ENCODE measurements around the gene MGST1. TPM values are rescaled to one million over a fixed set of nuclear protein-coding genes. Genes with fewer than 3 reads are reported as not detected.
A peak's percentile ranks its signal among the peaks of the same experiment; 100 is the strongest.

MGST1 gene
- total and polyA plus RNA-seq, 4 donors = 134 to 756 (median 415) TPM

DNA sequence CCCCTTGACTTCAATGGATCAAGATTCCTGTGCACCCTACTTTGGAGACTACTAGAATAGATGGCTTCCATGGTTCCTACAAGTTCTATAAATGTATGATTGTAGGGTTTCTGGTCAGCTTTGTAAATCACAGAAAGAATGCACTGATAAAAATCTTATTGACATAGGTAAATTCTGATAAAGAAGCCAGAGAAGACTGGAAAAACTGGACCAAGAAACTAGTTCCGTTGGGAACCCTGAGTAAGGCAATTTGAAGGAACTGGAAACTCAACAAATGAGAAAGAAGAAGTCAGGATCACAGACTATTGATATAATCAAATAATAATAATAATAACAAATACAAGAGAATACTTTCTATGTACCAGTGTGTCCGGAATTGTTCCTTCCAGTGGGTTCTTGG lies 15.4 kb upstream of the MGST1 start:
- 70 to 89% methylated on average over 2 of the region's 2 CpGs for WGBS, 2 donors
- no peak for ATAC-seq (ENCODE audit: insufficient read depth, low FRiP score)
- TF ChIP-seq, protein P1, sequence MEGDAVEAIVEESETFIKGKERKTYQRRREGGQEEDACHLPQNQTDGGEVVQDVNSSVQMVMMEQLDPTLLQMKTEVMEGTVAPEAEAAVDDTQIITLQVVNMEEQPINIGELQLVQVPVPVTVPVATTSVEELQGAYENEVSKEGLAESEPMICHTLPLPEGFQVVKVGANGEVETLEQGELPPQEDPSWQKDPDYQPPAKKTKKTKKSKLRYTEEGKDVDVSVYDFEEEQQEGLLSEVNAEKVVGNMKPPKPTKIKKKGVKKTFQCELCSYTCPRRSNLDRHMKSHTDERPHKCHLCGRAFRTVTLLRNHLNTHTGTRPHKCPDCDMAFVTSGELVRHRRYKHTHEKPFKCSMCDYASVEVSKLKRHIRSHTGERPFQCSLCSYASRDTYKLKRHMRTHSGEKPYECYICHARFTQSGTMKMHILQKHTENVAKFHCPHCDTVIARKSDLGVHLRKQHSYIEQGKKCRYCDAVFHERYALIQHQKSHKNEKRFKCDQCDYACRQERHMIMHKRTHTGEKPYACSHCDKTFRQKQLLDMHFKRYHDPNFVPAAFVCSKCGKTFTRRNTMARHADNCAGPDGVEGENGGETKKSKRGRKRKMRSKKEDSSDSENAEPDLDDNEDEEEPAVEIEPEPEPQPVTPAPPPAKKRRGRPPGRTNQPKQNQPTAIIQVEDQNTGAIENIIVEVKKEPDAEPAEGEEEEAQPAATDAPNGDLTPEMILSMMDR (IDR thresholded peaks at IDR 0.05; ENCODE audit: control extremely low read depth, extremely low read depth) = no peak

DNA sequence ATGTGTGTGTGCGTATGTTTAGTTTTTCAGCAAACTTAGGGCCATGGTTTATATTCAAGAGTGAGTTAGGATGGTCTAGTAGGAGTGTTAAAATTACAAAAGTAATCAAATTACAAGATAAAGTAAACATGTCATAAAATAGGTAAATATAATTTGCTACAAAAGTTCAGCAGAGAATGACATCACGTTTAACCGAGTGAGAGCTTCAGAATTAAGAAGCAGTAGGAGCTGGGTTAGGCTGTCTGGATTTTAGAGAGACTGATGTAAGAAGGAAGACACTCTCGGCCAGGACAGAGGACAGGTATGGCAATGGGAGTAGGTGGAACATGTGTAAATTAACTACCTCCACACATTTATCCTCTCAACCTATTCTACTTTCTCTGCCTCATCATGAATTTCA lies 11.6 kb upstream of the MGST1 start:
- ATAC-seq (ENCODE audit: insufficient read depth, low FRiP score) (no peak), DNase-seq (no peak)
- no peak overlapping the region for H3K4me3 ChIP-seq
- 77 to 86% methylated on average over 4 of the region's 4 CpGs for WGBS, 2 donors
- H3K9me3 ChIP-seq (ENCODE audit: control insufficient read depth in 4 of 4, insufficient read depth in 3 of 4, low read length in 3 of 4) = no peaks in the 10 kb centered on the region
- H3K9ac ChIP-seq (ENCODE audit: insufficient read depth in 1 of 2, low read length in 2 of 2) = no peak overlapping the region
- H3K27me3 ChIP-seq (ENCODE audit: control insufficient read depth in 3 of 3, insufficient read depth in 3 of 3, low read length in 2 of 3) = no peaks in the 10 kb centered on the region
- TF ChIP-seq, protein P1 (IDR thresholded peaks at IDR 0.05; ENCODE audit: control extremely low read depth, extremely low read depth) = no peak
- H3K36me3 ChIP-seq (ENCODE audit: control insufficient read depth in 4 of 4, insufficient read depth in 4 of 4, low read length in 4 of 4) = no peaks in the 10 kb centered on the region
- no peaks in the 10 kb centered on the region for H3K4me1 ChIP-seq (ENCODE audit: control insufficient read depth in 5 of 5, insufficient read depth in 5 of 5, low read length in 5 of 5)
- no peak overlapping the region for H3K27ac ChIP-seq (ENCODE audit: low read depth in 1 of 2, low read length in 1 of 2)

More for the DNA sequence above, 15.4 kb upstream of the MGST1 start:
- H3K27ac ChIP-seq (ENCODE audit: low read depth in 1 of 2, low read length in 1 of 2) = no peak overlapping the region
- H3K27me3 ChIP-seq (ENCODE audit: control insufficient read depth in 3 of 3, insufficient read depth in 3 of 3, low read length in 2 of 3) = no peaks in the 10 kb centered on the region
- H3K36me3 ChIP-seq (ENCODE audit: control insufficient read depth in 4 of 4, insufficient read depth in 4 of 4, low read length in 4 of 4) = no peaks in the 10 kb centered on the region
- H3K4me3 ChIP-seq = no peak overlapping the region
- H3K9me3 ChIP-seq (ENCODE audit: control insufficient read depth in 4 of 4, insufficient read depth in 3 of 4, low read length in 3 of 4) = peaks cover 0 to 7% (median 0%) of the 10 kb centered on the region in 4 donors
- peak in 2 of 3 donors; percentile 6 to 40 for DNase-seq
- no peak overlapping the region for H3K9ac ChIP-seq (ENCODE audit: insufficient read depth in 1 of 2, low read length in 2 of 2)
- H3K4me1 ChIP-seq (ENCODE audit: control insufficient read depth in 5 of 5, insufficient read depth in 5 of 5, low read length in 5 of 5) = no peaks in the 10 kb centered on the region

DNA sequence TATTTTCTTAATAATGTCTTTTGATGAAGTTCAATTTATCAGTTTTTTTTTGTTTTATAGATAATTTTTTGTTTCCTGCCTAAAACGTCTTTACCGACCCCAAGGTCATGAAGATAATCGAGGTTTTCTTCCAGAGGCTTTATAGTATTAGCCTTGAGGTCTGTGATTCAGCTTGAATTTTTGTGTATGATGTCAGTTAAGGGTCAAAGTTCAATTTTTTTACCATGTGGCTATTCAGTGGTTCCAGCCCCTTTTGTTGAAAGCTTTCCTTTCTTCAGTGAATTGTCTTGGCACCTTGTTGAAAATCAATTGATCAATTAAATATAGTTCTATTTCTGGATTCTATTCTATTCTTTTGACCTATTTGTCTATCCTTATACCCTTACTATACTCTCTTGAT lies 3.2 kb upstream of the MGST1 start:
- WGBS, 2 donors = 83 to 85% methylated on average over 3 of the region's 3 CpGs
- H3K36me3 ChIP-seq (ENCODE audit: control insufficient read depth in 4 of 4, insufficient read depth in 4 of 4, low read length in 4 of 4) = no peaks in the 10 kb centered on the region
- peaks cover 0 to 15% (median 0%) of the 10 kb centered on the region in 5 donors for H3K4me1 ChIP-seq (ENCODE audit: control insufficient read depth in 5 of 5, insufficient read depth in 5 of 5, low read length in 5 of 5)
- DNase-seq (no peak), ATAC-seq (ENCODE audit: insufficient read depth, low FRiP score) (no peak)
- H3K27me3 ChIP-seq (ENCODE audit: control insufficient read depth in 3 of 3, insufficient read depth in 3 of 3, low read length in 2 of 3) = no peaks in the 10 kb centered on the region
- H3K27ac ChIP-seq (ENCODE audit: low read depth in 1 of 2, low read length in 1 of 2) = no peak overlapping the region
- no peak overlapping the region for H3K4me3 ChIP-seq
- H3K9me3 ChIP-seq (ENCODE audit: control insufficient read depth in 4 of 4, insufficient read depth in 3 of 4, low read length in 3 of 4) = no peaks in the 10 kb centered on the region
- H3K9ac ChIP-seq (ENCODE audit: insufficient read depth in 1 of 2, low read length in 2 of 2) = no peak overlapping the region
- TF ChIP-seq, protein P1 (IDR thresholded peaks at IDR 0.05; ENCODE audit: control extremely low read depth, extremely low read depth) = no peak

DNA sequence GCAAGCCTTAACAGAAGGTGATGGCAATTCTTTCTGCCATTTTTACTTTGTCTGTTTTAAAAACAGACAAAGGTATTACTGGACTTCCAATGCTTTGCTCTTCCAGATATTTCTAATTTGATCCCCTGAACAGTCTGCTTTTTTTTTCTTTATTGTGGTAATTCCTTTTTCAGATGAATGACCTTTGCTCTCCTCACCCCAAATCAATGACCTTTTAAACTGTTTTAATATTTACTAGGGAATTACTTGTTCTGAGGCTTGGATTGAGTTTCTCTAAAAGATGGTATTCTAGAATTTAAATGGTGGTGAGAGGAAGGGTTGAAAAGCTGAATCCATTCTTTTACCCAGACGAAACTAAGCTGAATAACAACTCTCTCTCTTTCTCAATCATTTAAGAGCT lies 2.3 kb upstream of the MGST1 start:
- no peak overlapping the region for H3K27ac ChIP-seq (ENCODE audit: low read depth in 1 of 2, low read length in 1 of 2)
- H3K4me1 ChIP-seq (ENCODE audit: control insufficient read depth in 5 of 5, insufficient read depth in 5 of 5, low read length in 5 of 5) = peaks cover 0 to 15% (median 0%) of the 10 kb centered on the region in 5 donors
- ATAC-seq (ENCODE audit: insufficient read depth, low FRiP score) (no peak), DNase-seq (no peak)
- TF ChIP-seq, protein P1 (IDR thresholded peaks at IDR 0.05; ENCODE audit: control extremely low read depth, extremely low read depth) = no peak
- H3K9me3 ChIP-seq (ENCODE audit: control insufficient read depth in 4 of 4, insufficient read depth in 3 of 4, low read length in 3 of 4) = no peaks in the 10 kb centered on the region
- H3K9ac ChIP-seq (ENCODE audit: insufficient read depth in 1 of 2, low read length in 2 of 2) = no peak overlapping the region
- no peak overlapping the region for H3K4me3 ChIP-seq
- H3K36me3 ChIP-seq (ENCODE audit: control insufficient read depth in 4 of 4, insufficient read depth in 4 of 4, low read length in 4 of 4) = no peaks in the 10 kb centered on the region
- 84 to 91% methylated on average over 1 of the region's 1 CpG for WGBS, 2 donors
- H3K27me3 ChIP-seq (ENCODE audit: control insufficient read depth in 3 of 3, insufficient read depth in 3 of 3, low read length in 2 of 3) = no peaks in the 10 kb centered on the region
